Measurements from ENCODE around the gene PRR16.

The PRR16 gene

GRCh38 chr5:120628156-120628555, 164.1 kb downstream of the PRR16 start:
- H4K20me1 ChIP-seq (ENCODE audit: insufficient read depth, low read length, poor library complexity, severe bottlenecking), result no peaks in the 10 kb centered on the region
- no peaks in the 10 kb centered on the region for H3K27me3 ChIP-seq (ENCODE audit: insufficient read depth, low read length, poor library complexity, severe bottlenecking)
- no peak overlapping the region for H3K9ac ChIP-seq (ENCODE audit: low read depth, low read length, poor library complexity, severe bottlenecking)
- no peaks in the 10 kb centered on the region for H3K9me2 ChIP-seq (replicated peaks; ENCODE audit: low read depth, low read length)
- no peak for TF ChIP-seq EZH2phosphoT487 (IDR thresholded peaks at IDR 0.05; ENCODE audit: borderline replicate concordance)
- no peak for TF ChIP-seq CTCF (conservative IDR thresholded peaks at IDR 0.05; ENCODE audit: low read length)
- no peaks in the 10 kb centered on the region for H3K9me3 ChIP-seq (ENCODE audit: insufficient read depth, low read depth, low read length)
- H3K79me2 ChIP-seq (ENCODE audit: insufficient read depth, low read length), result no peaks in the 10 kb centered on the region
- no peak overlapping the region for H2AFZ ChIP-seq (ENCODE audit: low read length)
- H3K4me3 ChIP-seq (ENCODE audit: low read length, poor library complexity, severe bottlenecking), result no peak overlapping the region
- H3K36me3 ChIP-seq (ENCODE audit: insufficient read depth, low read length), result no peaks in the 10 kb centered on the region
- no peaks in the 10 kb centered on the region for H3K4me1 ChIP-seq (ENCODE audit: insufficient read depth, low read length, poor library complexity, severe bottlenecking)
- no peak overlapping the region for H3K4me2 ChIP-seq (ENCODE audit: low read depth, low read length, poor library complexity, severe bottlenecking)
- no peaks in the 10 kb centered on the region for H3F3A ChIP-seq (ENCODE audit: low read depth)

GRCh38 chr5:120630550-120630949, 166.4 kb downstream of the PRR16 start:
- H4K20me1 ChIP-seq (ENCODE audit: insufficient read depth, low read length, poor library complexity, severe bottlenecking), result no peaks in the 10 kb centered on the region
- no peaks in the 10 kb centered on the region for H3K27me3 ChIP-seq (ENCODE audit: insufficient read depth, low read length, poor library complexity, severe bottlenecking)
- no peaks in the 10 kb centered on the region for H3K36me3 ChIP-seq (ENCODE audit: insufficient read depth, low read length)
- no peak overlapping the region for H3K4me3 ChIP-seq (ENCODE audit: low read length, poor library complexity, severe bottlenecking)
- no peaks in the 10 kb centered on the region for H3K9me3 ChIP-seq (ENCODE audit: insufficient read depth, low read depth, low read length)
- no peaks in the 10 kb centered on the region for H3K9me2 ChIP-seq (replicated peaks; ENCODE audit: low read depth, low read length)
- no peaks in the 10 kb centered on the region for H3F3A ChIP-seq (ENCODE audit: low read depth)
- no peaks in the 10 kb centered on the region for H3K79me2 ChIP-seq (ENCODE audit: insufficient read depth, low read length)
- no peak overlapping the region for H2AFZ ChIP-seq (ENCODE audit: low read length)
- H3K4me2 ChIP-seq (ENCODE audit: low read depth, low read length, poor library complexity, severe bottlenecking), result no peak overlapping the region
- H3K4me1 ChIP-seq (ENCODE audit: insufficient read depth, low read length, poor library complexity, severe bottlenecking), result no peaks in the 10 kb centered on the region
- TF ChIP-seq CTCF (conservative IDR thresholded peaks at IDR 0.05; ENCODE audit: low read length), result no peak
- no peak for TF ChIP-seq EZH2phosphoT487 (IDR thresholded peaks at IDR 0.05; ENCODE audit: borderline replicate concordance)
- H3K9ac ChIP-seq (ENCODE audit: low read depth, low read length, poor library complexity, severe bottlenecking), result no peak overlapping the region

- TF ChIP-seq EZH2phosphoT487 (IDR thresholded peaks at IDR 0.05; ENCODE audit: borderline replicate concordance) (no peak), CTCF (conservative IDR thresholded peaks at IDR 0.05; ENCODE audit: low read length) (no peak)
- no peaks in the 10 kb centered on the region for H4K20me1 ChIP-seq (ENCODE audit: insufficient read depth, low read length, poor library complexity, severe bottlenecking)
- H3K4me1 ChIP-seq (ENCODE audit: insufficient read depth, low read length, poor library complexity, severe bottlenecking), result no peaks in the 10 kb centered on the region
- H3K9me3 ChIP-seq (ENCODE audit: insufficient read depth, low read depth, low read length), result no peaks in the 10 kb centered on the region
- no peaks in the 10 kb centered on the region for H3K36me3 ChIP-seq (ENCODE audit: insufficient read depth, low read length)
- H3K9ac ChIP-seq (ENCODE audit: low read depth, low read length, poor library complexity, severe bottlenecking), result no peak overlapping the region
- no peak overlapping the region for H3K4me3 ChIP-seq (ENCODE audit: low read length, poor library complexity, severe bottlenecking)
- no peaks in the 10 kb centered on the region for H3K79me2 ChIP-seq (ENCODE audit: insufficient read depth, low read length)
- H3K27me3 ChIP-seq (ENCODE audit: insufficient read depth, low read length, poor library complexity, severe bottlenecking), result no peaks in the 10 kb centered on the region
- no peaks in the 10 kb centered on the region for H3K9me2 ChIP-seq (replicated peaks; ENCODE audit: low read depth, low read length)
- H2AFZ ChIP-seq (ENCODE audit: low read length), result no peak overlapping the region
- H3K4me2 ChIP-seq (ENCODE audit: low read depth, low read length, poor library complexity, severe bottlenecking), result no peak overlapping the region
- H3F3A ChIP-seq (ENCODE audit: low read depth), result no peaks in the 10 kb centered on the region
Observed at GRCh38 chr5:120631611-120632010, 167.5 kb downstream of the PRR16 start.

Data from Loucy (cell line).